HL-60 (cell line): ENCODE results near the gene ABCA1.

Source experiments
- GABPA ChIP-seq: IDR thresholded peaks from 2 replicates; pipeline ENCODE4 v1.6.1; 2012; ENCODE audit warnings: low read depth
- TF ChIP-seq, protein P1 (sequence below): IDR thresholded peaks from one replicate; pipeline ENCODE4 v1.5.1; 2011; ENCODE audit warnings: low read length, control low read depth, inconsistent platforms; ENCODE audit not compliant: insufficient read depth
- TF ChIP-seq, protein P2 (sequence below): IDR thresholded peaks from 2 replicates; pipeline ENCODE4 v1.6.1; 2012; ENCODE audit warnings: low read depth; ENCODE audit not compliant: insufficient replicate concordance

DNA sequence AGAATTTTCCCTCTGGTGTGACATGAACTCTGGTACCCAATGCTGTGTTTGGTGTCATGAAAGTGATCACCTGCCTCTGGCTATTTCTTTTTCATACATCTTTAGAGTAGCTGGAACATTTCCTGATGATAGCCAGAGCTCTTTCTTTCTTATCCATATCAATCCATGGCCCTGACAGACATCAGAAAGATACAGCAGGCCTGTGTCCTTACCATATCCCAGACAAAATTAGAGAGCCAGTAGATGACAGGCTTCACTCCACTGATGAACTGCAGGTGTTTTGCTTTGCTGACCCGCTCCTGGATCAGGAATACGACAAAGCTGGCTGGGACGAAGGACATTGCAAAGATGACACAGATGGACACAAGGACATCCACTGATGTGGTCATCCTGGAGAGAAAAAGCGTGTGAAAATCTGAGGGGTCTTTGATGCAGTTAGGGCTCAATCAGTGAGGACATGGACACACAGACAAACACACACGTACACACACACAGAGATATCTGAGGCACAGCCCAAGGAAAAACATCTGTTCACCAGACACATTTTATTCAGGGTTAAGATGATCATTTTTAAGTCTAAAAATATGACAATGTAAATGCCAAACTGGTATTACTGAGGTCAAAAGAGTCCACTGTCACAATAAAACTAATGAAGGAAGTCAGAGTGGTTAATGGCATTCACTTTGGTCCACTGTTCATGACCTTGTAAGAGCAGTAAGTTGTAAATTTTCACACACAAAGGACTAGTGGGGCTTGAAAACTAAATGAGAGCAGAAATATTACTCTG lies 129.6 kb downstream of the ABCA1 start:
- TF ChIP-seq, protein P1, sequence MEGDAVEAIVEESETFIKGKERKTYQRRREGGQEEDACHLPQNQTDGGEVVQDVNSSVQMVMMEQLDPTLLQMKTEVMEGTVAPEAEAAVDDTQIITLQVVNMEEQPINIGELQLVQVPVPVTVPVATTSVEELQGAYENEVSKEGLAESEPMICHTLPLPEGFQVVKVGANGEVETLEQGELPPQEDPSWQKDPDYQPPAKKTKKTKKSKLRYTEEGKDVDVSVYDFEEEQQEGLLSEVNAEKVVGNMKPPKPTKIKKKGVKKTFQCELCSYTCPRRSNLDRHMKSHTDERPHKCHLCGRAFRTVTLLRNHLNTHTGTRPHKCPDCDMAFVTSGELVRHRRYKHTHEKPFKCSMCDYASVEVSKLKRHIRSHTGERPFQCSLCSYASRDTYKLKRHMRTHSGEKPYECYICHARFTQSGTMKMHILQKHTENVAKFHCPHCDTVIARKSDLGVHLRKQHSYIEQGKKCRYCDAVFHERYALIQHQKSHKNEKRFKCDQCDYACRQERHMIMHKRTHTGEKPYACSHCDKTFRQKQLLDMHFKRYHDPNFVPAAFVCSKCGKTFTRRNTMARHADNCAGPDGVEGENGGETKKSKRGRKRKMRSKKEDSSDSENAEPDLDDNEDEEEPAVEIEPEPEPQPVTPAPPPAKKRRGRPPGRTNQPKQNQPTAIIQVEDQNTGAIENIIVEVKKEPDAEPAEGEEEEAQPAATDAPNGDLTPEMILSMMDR: no peak
- TF ChIP-seq, protein P2, sequence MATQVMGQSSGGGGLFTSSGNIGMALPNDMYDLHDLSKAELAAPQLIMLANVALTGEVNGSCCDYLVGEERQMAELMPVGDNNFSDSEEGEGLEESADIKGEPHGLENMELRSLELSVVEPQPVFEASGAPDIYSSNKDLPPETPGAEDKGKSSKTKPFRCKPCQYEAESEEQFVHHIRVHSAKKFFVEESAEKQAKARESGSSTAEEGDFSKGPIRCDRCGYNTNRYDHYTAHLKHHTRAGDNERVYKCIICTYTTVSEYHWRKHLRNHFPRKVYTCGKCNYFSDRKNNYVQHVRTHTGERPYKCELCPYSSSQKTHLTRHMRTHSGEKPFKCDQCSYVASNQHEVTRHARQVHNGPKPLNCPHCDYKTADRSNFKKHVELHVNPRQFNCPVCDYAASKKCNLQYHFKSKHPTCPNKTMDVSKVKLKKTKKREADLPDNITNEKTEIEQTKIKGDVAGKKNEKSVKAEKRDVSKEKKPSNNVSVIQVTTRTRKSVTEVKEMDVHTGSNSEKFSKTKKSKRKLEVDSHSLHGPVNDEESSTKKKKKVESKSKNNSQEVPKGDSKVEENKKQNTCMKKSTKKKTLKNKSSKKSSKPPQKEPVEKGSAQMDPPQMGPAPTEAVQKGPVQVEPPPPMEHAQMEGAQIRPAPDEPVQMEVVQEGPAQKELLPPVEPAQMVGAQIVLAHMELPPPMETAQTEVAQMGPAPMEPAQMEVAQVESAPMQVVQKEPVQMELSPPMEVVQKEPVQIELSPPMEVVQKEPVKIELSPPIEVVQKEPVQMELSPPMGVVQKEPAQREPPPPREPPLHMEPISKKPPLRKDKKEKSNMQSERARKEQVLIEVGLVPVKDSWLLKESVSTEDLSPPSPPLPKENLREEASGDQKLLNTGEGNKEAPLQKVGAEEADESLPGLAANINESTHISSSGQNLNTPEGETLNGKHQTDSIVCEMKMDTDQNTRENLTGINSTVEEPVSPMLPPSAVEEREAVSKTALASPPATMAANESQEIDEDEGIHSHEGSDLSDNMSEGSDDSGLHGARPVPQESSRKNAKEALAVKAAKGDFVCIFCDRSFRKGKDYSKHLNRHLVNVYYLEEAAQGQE: no peak
- TF ChIP-seq GABPA: no peak
